ENCODE data around the gene U2AF1L4.

Gene U2AF1L4

DNA sequence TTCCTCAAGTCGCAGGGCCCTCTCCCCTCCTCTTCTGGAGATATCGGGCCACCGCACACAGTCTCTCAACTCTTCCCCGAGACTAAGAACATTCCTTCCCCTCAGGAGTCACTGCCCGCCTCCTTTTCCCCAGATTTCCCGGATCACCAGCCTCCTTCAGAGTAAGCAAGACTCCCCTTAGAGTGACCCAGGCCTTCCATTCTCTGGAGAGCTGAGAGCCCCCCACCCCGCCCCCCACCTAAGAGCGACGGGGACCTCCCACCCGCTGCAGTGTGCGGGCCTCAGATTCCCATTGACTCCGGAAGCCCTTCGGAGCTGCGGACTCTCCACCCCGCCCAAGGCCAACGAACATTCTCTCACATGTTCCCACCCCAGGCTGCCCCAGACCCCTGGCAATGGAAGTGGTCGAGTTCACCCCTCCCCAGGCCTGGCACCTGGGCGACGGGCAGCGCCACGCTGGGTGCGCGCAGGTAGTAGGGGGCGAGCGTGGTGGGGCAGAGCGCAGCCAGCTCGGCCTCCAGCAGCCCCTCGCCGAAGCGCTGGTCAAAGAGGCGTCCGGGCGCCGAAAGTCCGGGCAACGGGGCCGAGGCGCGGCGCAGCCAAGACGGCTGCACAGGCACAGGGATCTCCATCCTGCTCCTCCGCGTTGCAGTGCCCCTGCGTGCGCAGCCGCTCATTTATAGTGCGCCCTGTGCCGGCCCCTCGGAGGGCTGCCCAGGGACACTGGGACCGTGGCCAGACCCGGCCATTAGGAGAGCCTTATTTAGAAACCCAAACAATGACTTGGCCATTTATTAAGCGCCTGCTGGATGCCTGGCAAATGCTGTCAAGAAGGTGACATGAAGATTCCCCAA lies 11.4 kb upstream of the U2AF1L4 start, which contains the start of gene HSPB6:
TSS of gene HSPB6 (minus strand) at position 653 of the 854 bp plus-strand sequence. CDS start at position 632, 21 bp downstream.
- TF ChIP-seq FOXP2 (optimal IDR thresholded peaks at IDR 0.05; ENCODE audit: control extremely low read depth, extremely low read length, insufficient read depth) (no peak), POLR2AphosphoS5 (IDR thresholded peaks at IDR 0.05; ENCODE audit: borderline replicate concordance, low read depth, low read length) (no peak; the same call in 1 of the 2 replicates), EZH2 (IDR thresholded peaks at IDR 0.05) (no peak)
- Histone ChIP-seq H3K9ac (ENCODE audit: insufficient read length) (peak within 1 kb of the TSS; percentile 66), H3K4me3 (peak within 1 kb of the TSS; percentile 90), H3K9me3 (ENCODE audit: low read depth, low read length) (no peaks in the 10 kb centered on the region), H3K36me3 (ENCODE audit: insufficient read depth, low read length) (peaks cover 5% of the 10 kb centered on the region; the same call in 1 of the 2 replicates), H3K27ac (peak within 1 kb of the TSS; percentile 80)
- DNase-seq (ENCODE audit: low read depth, low spot score), result no peak

DNA sequence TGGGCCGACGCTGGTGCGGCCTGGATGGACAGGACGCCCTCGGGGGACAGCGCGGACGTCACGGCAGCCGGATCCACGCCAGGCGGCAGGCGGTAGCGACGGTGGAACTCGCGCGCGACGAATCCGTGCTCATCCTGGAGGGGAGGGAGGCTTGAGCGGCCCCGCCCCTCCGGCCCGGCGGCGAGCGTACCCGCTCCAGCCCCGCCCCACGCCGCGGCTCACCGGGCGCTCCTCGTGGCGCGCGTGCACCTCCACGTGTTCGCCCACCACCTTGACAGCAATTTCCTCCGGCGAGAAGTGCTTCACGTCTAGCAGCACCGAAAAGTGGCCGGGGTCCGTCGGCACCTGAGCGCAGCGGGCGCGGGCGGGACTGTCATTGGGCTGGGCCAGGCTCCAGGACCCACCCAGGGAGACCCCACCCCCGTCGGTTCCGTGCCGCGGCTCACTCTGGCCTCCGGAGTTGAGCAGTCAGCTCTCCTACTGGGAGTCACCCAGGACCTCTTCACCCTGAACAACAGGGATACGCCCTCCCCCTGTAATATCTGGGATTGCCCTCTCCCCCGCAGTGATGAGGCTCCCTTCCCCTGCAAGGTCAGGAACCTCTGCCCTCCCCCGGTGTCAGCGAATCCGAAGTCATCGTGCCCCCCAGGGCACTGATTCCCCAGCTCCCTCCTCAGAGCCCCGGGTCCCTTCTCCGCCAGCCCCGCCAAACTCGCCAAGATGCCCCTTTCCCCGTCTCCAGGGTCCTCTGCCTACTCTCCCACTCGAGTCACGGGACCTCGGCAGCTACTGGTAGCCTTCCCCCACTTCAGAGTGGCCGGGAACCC lies 10.5 kb upstream of the U2AF1L4 start:
- Histone ChIP-seq H3K36me3 (ENCODE audit: insufficient read depth, low read length) (peaks cover 5% of the 10 kb centered on the region; the same call in 1 of the 2 replicates), H3K27ac (no peak overlapping the region), H3K4me3 (no peak overlapping the region), H3K9me3 (ENCODE audit: low read depth, low read length) (no peaks in the 10 kb centered on the region), H3K9ac (ENCODE audit: insufficient read length) (no peak overlapping the region)
- TF ChIP-seq FOXP2 (optimal IDR thresholded peaks at IDR 0.05; ENCODE audit: control extremely low read depth, extremely low read length, insufficient read depth) (no peak), POLR2AphosphoS5 (IDR thresholded peaks at IDR 0.05; ENCODE audit: borderline replicate concordance, low read depth, low read length) (no peak), EZH2 (IDR thresholded peaks at IDR 0.05) (no peak)
- no peak for DNase-seq (ENCODE audit: low read depth, low spot score)

DNA sequence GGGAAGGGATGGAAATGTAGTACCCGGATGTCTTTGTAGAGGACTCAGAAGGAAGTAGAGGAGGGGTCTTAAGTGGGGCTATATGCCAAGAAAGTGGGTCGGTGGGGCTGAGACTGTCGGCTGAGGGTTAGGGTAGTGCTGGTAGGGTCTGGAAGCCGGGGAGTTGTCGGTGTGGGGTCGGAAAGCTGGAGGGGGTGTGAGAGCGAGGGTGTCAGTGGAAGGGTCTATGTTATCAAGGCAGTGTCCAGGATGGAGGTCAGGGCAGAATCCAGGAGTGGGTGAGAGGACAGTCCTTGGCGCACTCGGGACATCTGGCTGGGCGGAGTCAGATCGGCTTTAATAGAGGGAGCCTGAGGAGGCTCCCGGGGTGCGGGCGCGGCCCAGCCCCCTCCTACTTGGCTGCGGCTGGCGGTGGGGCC lies 9.9 kb upstream of the U2AF1L4 start:
- TF ChIP-seq POLR2AphosphoS5 (IDR thresholded peaks at IDR 0.05; ENCODE audit: borderline replicate concordance, low read depth, low read length), result no peak

DNA sequence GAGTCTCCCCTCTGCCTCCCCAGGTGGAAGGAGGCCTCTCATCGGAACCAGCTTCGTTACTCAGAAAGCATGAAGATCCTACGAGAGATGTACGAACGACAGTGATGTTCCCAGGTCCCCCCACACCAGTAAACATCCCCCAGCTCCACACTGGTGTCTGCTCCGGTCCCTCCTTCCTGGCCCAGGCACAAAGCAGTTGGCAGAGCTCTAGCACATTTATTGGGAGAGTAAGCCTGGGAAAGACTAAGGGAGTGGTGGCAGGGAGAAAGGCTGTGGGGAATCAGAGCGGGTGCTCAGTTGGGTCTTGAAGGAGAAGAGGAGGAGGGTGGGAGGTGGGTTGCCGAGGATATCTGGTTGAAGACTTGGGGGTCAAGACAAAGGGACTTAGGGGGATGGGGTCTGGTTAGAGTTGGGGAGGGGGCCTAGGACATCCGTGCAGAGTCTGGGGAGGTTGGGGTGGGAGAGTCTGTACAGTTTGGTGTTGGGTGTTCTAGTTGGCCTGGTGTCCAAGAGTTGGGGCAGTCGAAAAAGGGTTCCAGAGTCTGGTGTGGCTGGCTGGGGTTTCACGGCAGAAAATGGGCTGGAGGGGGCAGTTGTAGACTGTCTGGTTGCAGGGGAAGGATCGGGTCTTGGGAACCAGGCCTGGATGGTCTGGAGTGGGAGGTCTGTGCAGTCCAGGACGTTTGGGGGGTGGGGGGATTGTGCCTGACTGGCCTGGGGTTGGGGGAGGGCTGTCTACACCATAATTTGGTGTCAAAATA lies 9.3 kb upstream of the U2AF1L4 start:
- H3K36me3 ChIP-seq (ENCODE audit: insufficient read depth, low read length), result no peaks in the 10 kb centered on the region; the same call in 1 of the 2 replicates
- no peak for DNase-seq (ENCODE audit: low read depth, low spot score)
- no peaks in the 10 kb centered on the region for H3K9me3 ChIP-seq (ENCODE audit: low read depth, low read length)
- no peak overlapping the region for H3K9ac ChIP-seq (ENCODE audit: insufficient read length)
- H3K4me3 ChIP-seq, result no peak overlapping the region
- TF ChIP-seq EZH2 (IDR thresholded peaks at IDR 0.05) (no peak), FOXP2 (optimal IDR thresholded peaks at IDR 0.05; ENCODE audit: control extremely low read depth, extremely low read length, insufficient read depth) (no peak), POLR2AphosphoS5 (IDR thresholded peaks at IDR 0.05; ENCODE audit: borderline replicate concordance, low read depth, low read length) (no peak)
- no peak overlapping the region for H3K27ac ChIP-seq

More for the DNA sequence above, 9.9 kb upstream of the U2AF1L4 start:
- H3K27ac ChIP-seq, result no peak overlapping the region
- H3K4me3 ChIP-seq, result no peak overlapping the region
- H3K9me3 ChIP-seq (ENCODE audit: low read depth, low read length), result no peaks in the 10 kb centered on the region
- peaks cover under 1% of the 10 kb centered on the region; the same call in 1 of the 2 replicates for H3K36me3 ChIP-seq (ENCODE audit: insufficient read depth, low read length)
- no peak for DNase-seq (ENCODE audit: low read depth, low spot score)
- no peak overlapping the region for H3K9ac ChIP-seq (ENCODE audit: insufficient read length)

DNA sequence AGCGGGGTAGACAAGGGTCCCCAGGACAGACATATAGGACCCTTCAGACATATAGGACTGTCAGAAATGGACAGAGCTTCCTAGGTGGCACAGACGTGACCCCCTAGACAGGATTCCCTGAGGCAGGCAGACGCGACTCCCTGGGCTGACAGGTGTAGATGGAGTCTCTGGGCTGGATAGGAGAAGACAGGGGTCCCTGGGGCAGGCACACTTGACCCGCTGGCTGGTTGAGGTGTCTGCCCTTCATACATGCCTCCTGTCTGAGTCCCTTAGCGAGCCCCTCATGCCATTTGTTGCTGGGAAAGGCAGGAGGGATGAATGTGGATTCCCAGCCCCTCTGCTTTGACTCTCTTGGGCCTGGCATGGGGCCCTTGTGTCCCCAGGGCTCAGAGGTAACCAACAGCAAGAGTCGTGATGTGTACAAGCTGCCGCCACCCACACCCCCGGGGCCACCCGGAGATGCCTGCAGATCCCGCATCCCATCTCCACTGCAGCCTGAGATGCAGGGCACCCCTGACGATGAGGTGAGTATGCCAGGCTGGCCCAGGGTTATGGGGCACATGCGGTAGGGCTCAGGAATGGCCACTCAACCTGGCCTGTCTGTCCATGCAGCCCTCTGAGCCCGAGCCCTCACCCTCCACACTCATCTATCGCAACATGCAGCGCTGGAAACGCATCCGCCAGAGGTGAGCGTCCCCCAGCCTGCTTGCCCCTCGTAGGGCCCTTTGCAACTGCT lies 8.6 kb upstream of the U2AF1L4 start:
- no peak for TF ChIP-seq POLR2AphosphoS5 (IDR thresholded peaks at IDR 0.05; ENCODE audit: borderline replicate concordance, low read depth, low read length)
- Histone ChIP-seq H3K4me3 (no peak overlapping the region), H3K9me3 (ENCODE audit: low read depth, low read length) (no peaks in the 10 kb centered on the region), H3K9ac (ENCODE audit: insufficient read length) (no peak overlapping the region), H3K27ac (no peak overlapping the region), H3K36me3 (ENCODE audit: insufficient read depth, low read length) (no peaks in the 10 kb centered on the region; the same call in 1 of the 2 replicates)
- DNase-seq (ENCODE audit: low read depth, low spot score), result no peak

DNA sequence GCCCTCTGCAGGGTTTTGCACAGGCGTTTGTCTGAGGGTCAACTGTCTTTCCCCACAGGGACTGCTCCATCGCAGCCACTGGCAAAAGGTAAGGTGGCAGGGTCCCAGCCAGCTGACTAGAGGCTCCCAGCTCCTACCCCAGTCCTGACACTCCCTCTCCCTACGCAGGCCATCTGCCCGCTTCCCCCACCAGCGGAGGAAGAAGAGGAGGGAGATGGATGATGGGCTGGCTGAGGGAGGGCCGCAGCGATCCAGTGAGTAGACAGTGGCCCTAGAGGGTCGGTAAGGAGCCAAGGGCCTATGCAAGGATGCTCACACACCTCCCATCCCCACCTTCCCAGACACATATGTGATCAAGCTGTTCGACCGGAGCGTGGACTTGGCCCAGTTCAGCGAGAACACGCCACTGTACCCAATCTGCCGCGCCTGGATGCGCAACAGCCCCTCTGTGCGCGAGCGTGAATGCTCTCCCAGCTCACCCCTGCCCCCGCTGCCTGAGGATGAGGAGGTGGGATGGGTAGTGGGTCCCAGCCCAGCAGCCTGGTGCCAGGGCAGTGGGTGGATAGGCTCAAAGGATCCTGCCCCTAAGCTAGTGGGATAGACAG lies 7.6 kb upstream of the U2AF1L4 start:
- H3K9me3 ChIP-seq (ENCODE audit: low read depth, low read length), result no peaks in the 10 kb centered on the region
- TF ChIP-seq POLR2AphosphoS5 (IDR thresholded peaks at IDR 0.05; ENCODE audit: borderline replicate concordance, low read depth, low read length), result no peak
- no peak for TF ChIP-seq EZH2 (IDR thresholded peaks at IDR 0.05)
- no peak for TF ChIP-seq FOXP2 (optimal IDR thresholded peaks at IDR 0.05; ENCODE audit: control extremely low read depth, extremely low read length, insufficient read depth)
- H3K27ac ChIP-seq, result no peak overlapping the region
- no peak overlapping the region for H3K9ac ChIP-seq (ENCODE audit: insufficient read length)
- no peak overlapping the region for H3K4me3 ChIP-seq
- no peaks in the 10 kb centered on the region; the same call in 1 of the 2 replicates for H3K36me3 ChIP-seq (ENCODE audit: insufficient read depth, low read length)
- no peak for DNase-seq (ENCODE audit: low read depth, low spot score)
